DMS153 (cell line): ENCODE data around the gene OSBPL8.

ENCODE experiments used
- DNase-seq: peaks from one replicate; lab custom pipeline; 2025; lab: John Stamatoyannopoulos, UW

The OSBPL8 gene

DNA sequence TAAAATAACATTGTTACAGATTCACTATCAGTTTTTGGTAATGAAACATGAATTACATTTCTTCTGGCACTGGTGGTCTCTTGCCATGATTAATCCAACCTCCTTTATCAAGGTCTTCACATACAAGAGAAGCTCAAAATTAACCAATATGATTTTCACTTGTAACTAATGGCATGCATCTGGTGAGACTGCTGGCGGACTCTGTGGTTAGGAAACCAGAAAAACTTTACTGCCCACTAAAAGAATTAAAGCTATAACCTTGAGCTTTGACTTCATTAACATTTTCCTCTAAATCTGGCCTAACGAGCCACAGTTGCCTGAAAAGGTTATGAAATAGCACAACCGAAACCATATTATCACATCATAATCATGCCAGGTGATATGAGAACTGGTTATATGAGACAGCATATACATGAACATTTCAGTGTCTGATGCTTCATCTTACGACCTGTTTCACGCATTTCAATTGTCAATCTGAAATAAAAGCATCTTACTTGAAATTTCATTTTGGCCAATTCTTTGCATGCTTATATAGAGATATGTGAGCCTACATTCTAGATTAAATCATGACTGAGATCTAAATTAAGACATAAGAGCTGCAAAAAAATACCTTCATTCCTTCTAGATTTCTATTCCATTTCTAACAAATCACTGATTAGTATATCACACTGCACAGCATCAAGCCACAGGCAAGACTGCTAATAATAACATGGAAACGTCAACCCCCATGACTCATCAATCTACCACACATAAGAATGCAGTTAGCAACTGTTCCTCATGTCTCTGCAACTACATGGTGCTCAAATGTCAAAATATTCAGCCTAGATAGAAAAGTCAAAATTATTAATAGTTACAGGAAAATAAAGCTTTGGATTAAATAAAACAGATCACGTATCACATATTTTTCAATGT lies 89.3 kb downstream of the OSBPL8 start:
- no peak for DNase-seq

DNA sequence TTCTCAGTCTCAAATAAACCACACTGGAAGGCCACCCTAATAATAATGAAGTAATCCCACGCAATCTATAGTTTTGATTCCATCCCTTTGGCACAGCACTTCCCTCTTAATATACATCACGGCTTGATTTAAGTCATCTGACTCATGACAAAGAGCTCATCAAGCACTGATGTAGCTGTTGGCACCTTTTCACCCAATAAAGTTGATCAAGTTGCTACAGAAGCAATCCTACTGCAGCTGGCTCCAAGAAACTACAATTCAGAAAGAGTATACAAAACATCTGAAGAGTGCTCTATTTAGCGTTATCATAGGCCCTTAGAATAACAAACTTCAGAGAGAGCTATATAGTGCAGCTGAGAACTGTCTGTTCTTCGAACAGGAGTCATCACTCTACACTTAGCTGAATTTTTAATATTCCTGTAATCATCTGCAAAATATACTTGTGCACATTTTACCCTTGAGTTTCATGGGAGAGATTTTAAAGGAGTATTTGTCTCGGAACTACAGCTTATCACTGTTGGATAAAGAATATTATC lies 94.9 kb downstream of the OSBPL8 start:
- DNase-seq, result no peak

DNA sequence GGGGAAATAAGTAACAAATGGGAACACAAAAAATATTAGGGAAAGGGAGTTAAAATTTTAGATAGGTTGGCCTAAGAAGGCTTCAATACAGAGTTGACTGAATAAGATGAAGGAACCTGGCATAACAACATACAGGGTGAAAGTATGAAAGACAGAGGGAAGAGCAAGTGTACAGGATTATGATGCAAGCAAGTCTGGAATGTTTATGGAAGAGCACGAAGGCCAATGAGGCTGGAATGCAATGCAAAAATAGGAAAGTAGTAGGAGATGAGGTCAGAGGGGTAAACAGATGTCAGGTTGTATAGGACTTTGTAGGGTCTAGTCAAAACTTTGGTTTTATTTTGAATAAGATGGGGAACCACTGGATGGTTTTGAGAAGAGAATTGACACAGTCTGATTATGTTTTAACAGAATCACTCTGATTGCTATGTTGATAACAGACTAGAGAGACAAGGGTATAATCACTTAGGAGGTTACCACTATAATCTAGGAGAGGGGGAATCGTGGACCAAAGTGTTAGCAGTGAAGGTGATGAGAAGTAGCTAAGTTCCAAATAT lies 96.8 kb downstream of the OSBPL8 start:
- DNase-seq, result no peak

DNA sequence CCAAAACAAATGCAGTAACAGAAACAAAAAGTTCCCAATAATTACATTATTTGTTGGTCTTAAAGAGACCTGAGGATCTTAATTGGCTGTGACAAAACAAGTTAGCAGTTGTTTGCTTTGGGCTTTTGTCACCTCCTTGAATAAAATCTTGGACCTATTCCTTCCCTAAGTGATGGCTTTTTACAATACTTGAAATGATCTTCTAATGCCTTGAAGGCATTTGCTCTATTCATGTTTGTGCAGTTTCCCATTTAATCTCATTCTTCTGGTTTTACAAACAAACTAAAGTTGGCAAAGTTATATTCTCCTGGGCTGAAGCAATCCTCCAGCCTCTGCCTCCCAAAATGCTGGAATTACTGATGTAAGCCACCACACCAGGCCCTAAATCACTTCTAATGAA lies 98.8 kb downstream of the OSBPL8 start:
- no peak for DNase-seq

DNA sequence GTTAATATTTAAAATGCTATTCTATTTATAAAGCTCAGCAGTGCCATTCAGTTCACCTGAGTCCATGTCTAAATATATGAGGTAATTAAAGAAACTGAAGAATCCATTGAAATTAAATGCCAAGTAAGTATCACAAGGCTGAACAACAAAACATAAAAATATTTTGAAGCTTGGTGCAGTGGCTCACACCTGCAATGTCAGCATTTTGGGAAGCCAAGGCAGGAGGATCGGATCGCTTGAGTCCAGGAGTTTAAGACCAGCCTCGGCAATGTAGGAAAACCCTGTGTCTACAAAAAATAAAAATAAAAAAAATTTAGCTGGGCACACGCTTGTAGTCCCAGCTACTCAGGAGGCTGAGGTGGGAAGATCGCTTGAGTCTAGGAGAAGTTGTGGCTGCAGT lies 101.8 kb downstream of the OSBPL8 start:
- DNase-seq, result no peak

DNA sequence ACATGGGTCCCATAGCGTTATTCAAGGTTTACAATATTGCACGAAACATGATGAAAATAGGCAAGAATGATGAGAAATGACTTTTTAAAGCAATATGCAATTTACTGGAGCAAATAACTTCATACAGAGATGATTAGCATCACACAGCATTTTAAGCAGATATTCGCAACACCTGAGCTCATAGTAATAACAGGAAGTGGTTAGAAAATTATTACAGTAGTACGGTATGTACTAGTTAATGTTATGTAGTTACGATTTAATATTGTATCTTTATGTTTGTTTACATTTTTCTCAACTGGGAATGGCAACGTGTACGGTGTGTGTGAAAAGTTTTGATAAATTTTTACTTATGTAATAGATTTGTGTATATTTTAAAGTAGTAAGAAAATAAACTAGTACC lies 102.6 kb downstream of the OSBPL8 start:
- DNase-seq, result no peak

DNA sequence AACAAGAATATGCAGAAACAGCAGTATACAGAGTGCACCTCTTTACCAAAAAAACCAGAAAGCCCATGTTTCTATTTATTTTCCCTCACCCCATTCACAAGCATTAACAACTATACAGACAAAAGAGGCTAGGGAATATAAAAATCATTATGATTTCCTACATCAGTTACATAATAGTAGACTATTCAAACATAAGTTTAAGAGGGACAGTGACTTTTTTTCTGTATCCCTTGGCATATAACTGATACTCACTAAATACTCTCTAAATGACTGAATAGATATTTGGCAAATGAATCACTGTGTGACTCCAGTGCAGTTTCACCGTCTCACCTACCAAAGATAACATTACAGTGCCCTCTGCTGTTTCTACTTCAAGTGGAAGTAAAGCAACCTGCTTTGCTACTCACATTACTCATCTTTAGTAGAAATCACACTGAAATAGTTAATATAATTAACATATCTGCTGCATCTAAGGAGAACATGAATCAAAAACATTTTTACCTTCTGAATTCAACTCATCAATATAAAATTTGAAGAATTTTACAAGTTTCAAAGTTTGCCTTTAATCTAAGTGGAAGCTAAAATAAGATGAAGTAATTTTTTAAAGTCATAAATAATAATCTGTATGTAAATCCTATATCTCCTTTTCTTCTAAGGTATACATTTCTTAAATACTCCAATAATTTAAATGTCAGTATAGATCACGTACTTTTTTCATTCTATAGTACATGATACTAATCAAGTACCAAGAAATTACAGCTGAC lies 103.8 kb downstream of the OSBPL8 start:
- DNase-seq, result peak; percentile 33

DNA sequence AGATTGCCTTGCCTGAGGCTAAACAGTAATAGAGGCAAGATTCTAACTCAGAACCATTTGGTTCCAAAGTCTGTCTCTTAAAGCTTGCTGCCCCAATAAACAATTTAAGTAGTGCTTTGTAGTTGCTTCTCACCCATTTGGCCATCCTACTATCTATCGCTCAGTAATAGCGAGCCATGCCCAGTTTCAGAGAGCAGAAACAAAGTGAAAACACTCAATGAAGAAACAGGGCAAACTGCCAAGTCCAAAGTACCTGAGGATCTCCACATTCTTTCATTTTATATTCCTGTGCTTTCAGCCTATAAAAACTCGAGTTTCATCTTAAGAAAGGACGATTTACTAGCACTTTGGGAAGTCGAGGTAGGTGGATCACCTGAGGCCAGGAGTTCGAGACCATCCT lies 108.0 kb downstream of the OSBPL8 start:
- DNase-seq, result no peak

DNA sequence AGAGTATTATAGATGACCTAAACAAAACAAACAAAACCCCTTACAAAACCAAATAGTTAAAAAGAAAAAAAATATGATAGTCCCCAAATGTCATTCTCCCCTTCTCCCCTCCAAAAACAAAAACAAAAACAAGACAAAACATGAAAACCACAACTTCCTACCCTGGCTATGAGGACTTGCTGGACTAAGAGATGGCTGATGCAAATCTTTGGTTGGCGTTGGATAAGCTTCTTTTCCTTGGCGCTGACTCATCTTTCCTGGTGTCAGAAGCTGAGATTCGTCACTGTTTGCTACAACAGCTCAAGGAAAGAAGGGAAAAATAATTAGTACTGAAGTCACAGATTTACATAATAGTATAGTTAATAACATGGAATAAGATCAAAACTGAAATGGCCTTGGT lies 108.9 kb downstream of the OSBPL8 start:
- no peak for DNase-seq

DNA sequence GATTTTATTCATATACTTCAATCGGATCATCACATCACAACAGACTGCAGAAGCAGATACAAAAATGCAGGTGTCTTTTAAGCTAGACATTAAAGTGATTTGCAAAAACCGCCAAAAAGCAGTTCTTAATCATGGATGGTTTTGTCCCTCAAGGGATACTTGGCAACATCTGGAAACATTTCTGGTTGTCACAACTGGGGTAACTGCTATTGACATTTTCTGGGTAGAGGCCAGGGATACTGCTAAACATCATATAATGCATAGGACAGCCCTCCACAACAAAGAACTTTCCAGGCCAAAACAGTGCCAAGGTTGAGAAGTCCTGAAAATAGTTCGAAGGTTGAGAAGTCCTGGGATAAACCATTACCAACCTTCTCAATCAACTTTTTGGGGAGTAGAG lies 109.6 kb downstream of the OSBPL8 start:
- DNase-seq, result no peak

DNA sequence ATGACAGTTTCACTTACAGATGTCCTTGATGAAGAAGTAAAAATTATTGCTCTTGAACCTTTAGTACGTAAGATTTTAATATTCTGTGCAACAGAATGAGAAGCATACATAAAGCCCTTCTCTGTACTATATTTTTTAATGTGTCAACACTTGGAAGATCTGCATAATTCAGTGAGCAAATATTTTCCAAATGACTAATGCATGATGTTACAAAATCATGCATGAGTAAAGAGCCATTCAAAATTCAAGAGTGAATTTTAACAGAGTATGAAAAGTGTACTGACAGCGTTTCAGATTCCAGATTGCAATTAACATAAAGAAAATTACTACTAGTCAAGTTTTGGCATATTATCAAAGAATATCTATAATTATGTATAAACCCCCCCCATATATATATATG lies 110.0 kb downstream of the OSBPL8 start:
- DNase-seq, result no peak

DNA sequence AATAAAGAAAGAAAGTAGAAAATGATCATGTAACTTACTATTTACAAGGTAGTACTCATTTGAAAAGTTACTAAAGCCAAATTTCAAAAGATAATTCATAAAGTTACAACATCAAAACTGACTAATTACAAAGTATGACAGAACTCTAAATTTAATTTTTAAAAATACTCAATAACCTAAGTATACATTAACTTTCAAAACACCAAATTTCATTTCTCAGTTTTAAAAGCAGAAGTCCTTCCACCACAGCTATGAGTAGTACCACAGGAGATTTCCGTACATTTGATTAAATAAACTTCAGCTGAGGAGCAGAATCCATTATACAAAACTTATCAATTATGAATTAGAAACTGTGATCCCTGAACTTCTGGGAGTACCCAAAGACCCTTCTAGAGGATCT lies 110.6 kb downstream of the OSBPL8 start:
- DNase-seq, result no peak

DNA sequence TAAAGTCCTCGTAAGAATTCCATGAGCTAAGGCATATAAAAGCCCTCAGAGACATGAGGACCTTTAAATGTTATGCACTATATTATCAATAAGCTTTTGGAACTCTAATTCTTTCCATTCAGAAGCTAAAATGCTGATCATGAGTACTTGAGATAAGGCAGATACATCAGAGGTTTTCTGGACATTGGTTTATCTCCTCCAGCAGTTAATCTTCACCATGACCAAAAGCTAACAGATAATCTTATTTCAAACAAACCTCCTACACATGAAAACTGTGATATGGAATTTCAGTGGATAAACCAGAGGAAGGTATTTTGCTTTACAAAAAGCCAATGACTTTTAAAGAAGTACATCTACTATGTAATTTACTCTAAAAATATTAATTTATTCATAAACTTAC lies 113.5 kb downstream of the OSBPL8 start:
- no peak for DNase-seq

DNA sequence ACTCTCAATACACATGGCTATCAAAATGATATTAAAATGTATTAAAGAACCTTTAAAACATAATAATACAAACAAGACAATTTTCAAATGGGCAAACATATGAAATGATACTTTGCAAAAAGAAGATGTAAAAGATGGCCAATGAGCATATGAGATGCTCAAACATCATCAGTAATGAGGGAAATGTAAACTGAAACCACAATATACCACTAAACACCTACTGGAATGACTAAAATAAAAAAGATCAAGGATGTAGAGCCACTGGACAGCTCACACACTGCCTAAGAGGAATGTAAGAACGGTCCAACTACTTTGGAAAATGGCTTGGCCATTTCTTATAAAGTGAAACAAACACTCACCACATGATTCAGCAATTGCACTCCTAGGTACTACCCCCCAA lies 114.1 kb downstream of the OSBPL8 start:
- DNase-seq, result no peak

DNA sequence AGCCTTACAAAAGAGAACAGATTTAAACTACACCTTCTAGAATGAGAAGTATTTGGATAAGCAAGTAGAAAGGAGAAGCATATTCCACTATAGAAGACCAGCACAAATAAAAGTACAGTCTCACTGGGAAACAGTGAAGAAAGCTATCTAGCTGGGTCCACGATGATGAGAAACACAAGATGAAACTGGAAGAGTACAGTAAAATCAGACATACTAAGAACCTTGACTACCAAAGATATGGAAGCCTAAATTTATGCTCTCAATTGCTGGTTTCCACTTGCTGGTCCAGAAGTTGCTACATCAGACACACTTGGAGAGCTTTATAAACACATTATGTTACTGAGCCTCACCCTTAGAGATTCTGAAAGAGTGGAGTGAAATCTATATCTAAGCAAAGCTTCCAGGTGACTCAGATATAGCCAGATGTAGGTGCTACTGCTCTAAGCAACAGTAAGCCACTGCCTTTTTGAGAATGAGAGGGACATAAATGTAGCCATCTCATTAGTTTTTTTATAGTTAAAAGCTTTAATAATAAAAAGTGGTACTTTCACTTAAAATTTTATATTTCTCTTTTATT lies 115.1 kb downstream of the OSBPL8 start:
- DNase-seq, result no peak

DNA sequence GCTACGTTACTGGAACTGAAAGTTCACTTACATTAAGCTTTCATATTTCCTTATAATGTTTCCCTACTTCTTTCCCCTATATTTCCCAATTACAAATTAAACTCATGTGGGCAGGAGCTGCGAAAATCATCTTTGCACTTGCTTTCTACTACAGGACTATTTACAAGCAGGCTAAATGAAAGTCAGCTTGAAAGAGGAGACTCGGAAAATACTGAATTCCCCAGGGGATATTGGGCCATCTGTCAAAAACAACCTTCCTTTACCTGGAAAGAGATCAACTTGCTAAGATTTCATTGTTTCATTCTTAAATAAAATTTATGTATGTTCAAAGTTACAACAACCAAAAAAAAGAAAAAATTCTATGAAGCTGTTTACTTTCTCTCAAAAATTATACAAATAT lies 118.6 kb downstream of the OSBPL8 start:
- no peak for DNase-seq

DNA sequence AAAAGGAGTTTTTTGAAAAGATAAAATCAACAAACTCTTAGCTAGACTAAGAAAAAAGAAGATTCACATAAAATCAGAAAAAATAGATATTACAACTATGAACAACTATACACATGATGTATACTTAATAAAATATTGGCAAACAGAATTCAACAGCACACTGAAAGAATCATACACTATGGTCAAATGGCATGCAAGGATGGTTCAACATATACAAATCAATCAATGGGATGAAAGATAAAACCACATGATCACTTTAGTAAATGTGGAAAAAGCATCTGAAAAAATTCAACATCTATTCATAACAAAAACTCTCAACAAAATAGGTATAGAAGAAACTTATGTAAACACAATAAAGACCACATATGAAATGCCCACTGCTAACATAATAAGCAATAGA lies 126.8 kb downstream of the OSBPL8 start:
- no peak for DNase-seq

DNA sequence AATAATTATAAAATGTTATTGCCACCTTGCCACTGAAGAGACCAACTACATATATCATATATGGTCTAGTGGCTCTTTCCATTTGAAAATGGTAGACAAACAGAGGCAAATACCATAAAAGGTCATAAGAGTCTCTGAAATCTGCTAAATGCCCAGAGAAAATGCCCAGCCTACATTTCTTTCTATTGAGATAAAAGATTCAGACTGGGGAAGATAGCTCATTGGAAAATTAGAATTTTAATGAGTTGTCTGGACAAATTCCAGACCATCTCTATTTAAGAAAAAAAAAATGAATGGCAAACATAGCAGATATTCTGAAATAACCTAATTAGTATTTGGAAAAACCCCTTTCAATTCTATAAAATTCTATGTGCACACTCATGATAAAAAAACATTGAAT lies 131.5 kb downstream of the OSBPL8 start:
- DNase-seq, result no peak

DNA sequence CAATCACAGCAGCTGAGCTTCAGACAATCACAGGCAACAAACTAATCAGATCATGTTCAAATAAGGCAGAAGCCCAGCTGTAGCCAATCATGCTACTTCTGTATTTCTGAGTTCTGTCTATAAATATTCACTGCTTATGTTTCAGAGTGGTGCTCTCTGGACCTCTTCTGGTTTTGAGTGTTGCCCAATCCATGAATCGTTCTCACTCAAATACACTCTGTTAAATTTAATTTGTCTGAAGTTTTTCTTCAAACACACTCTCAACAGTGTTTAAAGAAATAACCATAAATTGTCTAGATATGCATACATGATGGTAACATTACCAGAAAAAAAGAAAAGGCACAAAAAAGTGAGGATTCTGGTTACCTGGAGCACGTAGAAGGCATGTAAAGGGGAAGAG lies 133.4 kb downstream of the OSBPL8 start:
- DNase-seq, result no peak

DNA sequence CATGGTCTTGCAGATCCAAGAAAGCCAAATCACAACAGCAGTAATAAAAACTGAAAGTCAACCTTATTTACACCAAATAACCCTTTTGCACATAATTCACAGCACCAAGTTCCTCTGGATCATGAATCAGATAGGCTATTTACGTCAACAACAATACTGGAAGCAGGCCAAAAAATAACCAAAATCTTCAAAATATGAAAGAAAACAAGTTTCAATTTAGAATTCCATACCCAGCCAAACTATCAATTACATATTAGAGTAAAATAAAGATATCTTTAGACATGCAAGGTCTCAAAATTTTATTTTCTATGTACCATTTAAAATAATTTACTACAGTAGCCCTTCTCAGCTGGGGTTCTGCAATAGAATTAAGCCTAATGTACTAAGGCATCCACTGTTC lies 134.6 kb downstream of the OSBPL8 start:
- DNase-seq, result no peak

DNA sequence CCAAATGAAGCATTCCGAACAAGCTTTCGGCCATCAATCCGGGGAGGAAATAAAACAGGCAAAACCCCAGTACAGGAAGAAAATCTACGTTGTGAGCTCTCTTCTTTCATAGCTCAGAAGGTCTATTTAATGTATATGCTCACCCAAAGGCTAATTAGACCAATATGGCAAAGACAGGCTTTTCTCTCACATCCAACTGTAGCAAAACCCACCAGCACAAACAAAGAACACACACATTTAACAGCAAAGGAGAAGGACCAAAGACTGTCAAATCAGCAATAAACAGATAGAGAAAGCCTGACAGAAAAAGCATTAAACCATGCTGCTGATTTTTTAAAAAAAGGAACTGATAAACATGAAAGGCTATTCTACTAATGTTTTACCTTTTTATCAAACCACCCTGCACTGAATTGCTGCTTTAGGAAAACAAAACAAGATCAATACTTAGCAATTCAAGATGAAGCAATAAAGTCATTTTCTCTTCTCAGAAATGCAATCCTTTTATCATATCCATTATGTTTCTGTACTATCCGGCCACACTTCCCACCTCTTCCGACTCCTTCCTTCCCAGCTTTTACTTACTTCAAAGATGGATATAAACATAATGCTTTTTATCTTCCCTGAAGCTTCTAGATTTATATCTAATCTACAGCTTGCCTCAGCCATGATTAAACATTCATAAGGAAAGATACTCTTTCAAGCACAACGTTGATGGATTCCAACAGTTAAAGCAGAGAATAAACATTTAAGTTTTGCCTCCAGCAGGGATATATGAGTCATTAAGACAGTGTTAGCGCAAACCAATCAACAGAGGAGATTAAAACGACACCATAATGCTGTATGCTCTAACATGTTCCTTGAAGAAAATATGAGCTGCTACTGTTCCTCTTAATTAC lies 136.8 kb downstream of the OSBPL8 start:
- no peak for DNase-seq
